H1 (cell line): ENCODE results near the gene NPL. TPM values are rescaled to one million over a fixed set of nuclear protein-coding genes. Genes with fewer than 3 reads are reported as not detected.

ENCODE experiments used
- CTCF ChIA-PET: fragments of 300-600 bp; sonication (Branson Sonifier 250); formaldehyde crosslinking; loops from one replicate; lab custom pipeline; 2021; ENCODE audit not compliant: partially characterized antibody; lab: Charles Lee
- POLR2A ChIA-PET: fragments of 300-600 bp; sonication (Branson Sonifier 250); formaldehyde crosslinking; loops from one replicate; lab custom pipeline; 2021; ENCODE audit warnings: inconsistent platforms; ENCODE audit not compliant: partially characterized antibody; lab: Charles Lee
- DNase-seq, 2 experiments: peaks; one replicate each; pipeline versions ENCODE4 v3.0.0 to v3.0.0-alpha.2; 2010 to 2022; ENCODE audit warnings: low spot score in 2 of 2, low read depth in 1 of 2, mixed read lengths in 1 of 2
- FAIRE-seq: peaks from 2 replicates; lab custom pipeline; 2011; peaks lifted over from hg19 to GRCh38; lab: Jason Lieb, UNC
- H2AFZ ChIP-seq: 2 replicates; pipeline ENCODE4 v1.8.1; 2012; ENCODE audit warnings: low read length, inconsistent platforms
- H2AK5ac ChIP-seq: 2 replicates; pipeline ENCODE4 v1.6.1; 2013; ENCODE audit warnings: low read depth, low read length
- H2BK120ac ChIP-seq: replicated peaks from 2 replicates; pipeline ENCODE3; 2013; ENCODE audit warnings: low read depth, low read length, inconsistent platforms
- H2BK12ac ChIP-seq: 2 replicates; pipeline ENCODE4 v1.6.1; 2013; ENCODE audit warnings: low read depth, low read length
- H2BK15ac ChIP-seq: 2 replicates; pipeline ENCODE4 v1.6.1; 2013; ENCODE audit warnings: low read length
- H2BK20ac ChIP-seq: 2 replicates; pipeline ENCODE4 v1.6.1; 2013; ENCODE audit warnings: low read length
- H2BK5ac ChIP-seq: 2 replicates; pipeline ENCODE4 v1.6.1; 2013; ENCODE audit warnings: low read depth, low read length
- H3K14ac ChIP-seq: 2 replicates; pipeline ENCODE4 v1.6.1; 2013; ENCODE audit warnings: inconsistent platforms; ENCODE audit not compliant: insufficient read length
- H3K18ac ChIP-seq: 2 replicates; pipeline ENCODE4 v1.6.1; 2013; ENCODE audit warnings: low read length; ENCODE audit errors: extremely low read depth
- H3K23ac ChIP-seq: 2 replicates; pipeline ENCODE4 v1.6.1; 2013; ENCODE audit warnings: inconsistent platforms; ENCODE audit not compliant: insufficient read length
- H3K23me2 ChIP-seq: 2 replicates; pipeline ENCODE4 v1.6.1; 2013; ENCODE audit warnings: low read depth, low read length
- H3K27ac ChIP-seq: 2 replicates; pipeline ENCODE4 v1.6.1; 2011; ENCODE audit warnings: low read depth, low read length, inconsistent platforms
- H3K27me3 ChIP-seq, 4 experiments: replicated peaks in 1 of 4; 1 replicate in 1 of 4; 2 replicates in 3 of 4; pipeline versions ENCODE4 v1.6.1 to v1.8.1; 2011 to 2013; ENCODE audit warnings: low read length in 3 of 4, mild to moderate bottlenecking in 3 of 4, inconsistent platforms in 2 of 4, mixed read lengths in 2 of 4, moderate library complexity in 1 of 4; ENCODE audit not compliant: control insufficient read depth in 3 of 4, insufficient read depth in 3 of 4; ENCODE audit errors: extremely low read depth in 1 of 4
- H3K36me3 ChIP-seq, 4 experiments: 2 replicates each; pipeline versions ENCODE4 v1.6.1 to v1.8.1; 2011 to 2013; ENCODE audit warnings: mild to moderate bottlenecking in 4 of 4, low read length in 3 of 4, moderate library complexity in 2 of 4, control low read depth in 1 of 4, inconsistent platforms in 1 of 4; ENCODE audit not compliant: insufficient read depth in 4 of 4, control insufficient read depth in 2 of 4
- H3K4ac ChIP-seq: replicated peaks from 2 replicates; pipeline ENCODE3; 2013; ENCODE audit warnings: low read length, low read depth, mixed read lengths, inconsistent platforms; ENCODE audit not compliant: insufficient read length
- H3K4me1 ChIP-seq, 4 experiments: replicated peaks in 1 of 4; 1 replicate in 1 of 4; 2 replicates in 3 of 4; pipeline versions ENCODE4 v1.6.1 to v1.8.1; 2011 to 2013; ENCODE audit warnings: low read length in 3 of 4, inconsistent platforms in 2 of 4, mixed read lengths in 1 of 4; ENCODE audit not compliant: insufficient read depth in 4 of 4, control insufficient read depth in 3 of 4
- H3K4me2 ChIP-seq, 2 experiments: 2 replicates each; pipeline versions ENCODE4 v1.6.1 to v1.8.1; 2011 to 2013; ENCODE audit warnings: low read depth in 2 of 2, low read length in 2 of 2, control low read depth in 1 of 2, inconsistent platforms in 1 of 2, mild to moderate bottlenecking in 1 of 2; ENCODE audit not compliant: insufficient read depth in 1 of 2
- H3K4me3 ChIP-seq, 4 experiments: fragments of 200-600, 300-600 bp in 1 of 4; sonication (generic), shearing (Covaris generic), sonication (Bioruptor Twin) in 1 of 4; 2 replicates each; pipeline versions ENCODE4 v1.5.1 to v1.8.1; 2011 to 2016; ENCODE audit warnings: low read length in 4 of 4, low read depth in 3 of 4, control low read depth in 2 of 4, inconsistent platforms in 2 of 4, mild to moderate bottlenecking in 2 of 4, mixed read lengths in 1 of 4, moderate library complexity in 1 of 4; ENCODE audit not compliant: insufficient read depth in 2 of 4; ENCODE audit errors: extremely low read depth in 1 of 4
- H3K56ac ChIP-seq: replicated peaks from 2 replicates; pipeline ENCODE3; 2013; ENCODE audit warnings: low read depth, mild to moderate bottlenecking, mixed read lengths, low read length, inconsistent platforms; ENCODE audit not compliant: insufficient read length
- H3K79me1 ChIP-seq: 2 replicates; pipeline ENCODE4 v1.6.1; 2013; ENCODE audit warnings: low read depth, low read length, control low read depth
- H3K79me2 ChIP-seq, 2 experiments: 2 replicates each; pipeline versions ENCODE4 v1.6.1 to v1.8.1; 2012 to 2013; ENCODE audit warnings: low read length in 2 of 2, mild to moderate bottlenecking in 2 of 2, inconsistent platforms in 1 of 2; ENCODE audit not compliant: insufficient read depth in 2 of 2, control insufficient read depth in 1 of 2
- H3K9ac ChIP-seq, 4 experiments: replicated peaks in 1 of 4; 1 replicate in 1 of 4; 2 replicates in 3 of 4; pipeline versions ENCODE4 v1.6.1 to v1.8.1; 2011 to 2013; ENCODE audit warnings: low read depth in 3 of 4, low read length in 3 of 4, control low read depth in 2 of 4, mild to moderate bottlenecking in 2 of 4, moderate library complexity in 2 of 4, inconsistent platforms in 1 of 4; ENCODE audit errors: extremely low read depth in 1 of 4
- H3K9me3 ChIP-seq, 2 experiments: 2 replicates each; pipeline versions ENCODE4 v1.6.1 to v1.8.1; 2012 to 2013; ENCODE audit warnings: mild to moderate bottlenecking in 2 of 2, moderate library complexity in 2 of 2, control low read depth in 1 of 2, inconsistent platforms in 1 of 2, low read depth in 1 of 2, low read length in 1 of 2, mixed read lengths in 1 of 2; ENCODE audit not compliant: insufficient read depth in 2 of 2
- H4K20me1 ChIP-seq, 2 experiments: replicated peaks in 1 of 2; 2 replicates each; pipeline versions ENCODE3 to v1.8.1; 2011 to 2013; ENCODE audit warnings: inconsistent platforms in 2 of 2, low read length in 2 of 2, mild to moderate bottlenecking in 1 of 2; ENCODE audit not compliant: insufficient read depth in 2 of 2, control insufficient read depth in 1 of 2
- H4K5ac ChIP-seq: 2 replicates; pipeline ENCODE4 v1.6.1; 2013; ENCODE audit warnings: low read length, low read depth, mixed read lengths, inconsistent platforms; ENCODE audit not compliant: insufficient read length
- H4K8ac ChIP-seq: 2 replicates; pipeline ENCODE4 v1.8.0; 2013; ENCODE audit warnings: mild to moderate bottlenecking, moderate library complexity, low read length, inconsistent platforms; ENCODE audit not compliant: insufficient read depth; ENCODE audit errors: extremely low read depth
- H4K91ac ChIP-seq: replicated peaks from 2 replicates; pipeline ENCODE3; 2013; ENCODE audit warnings: low read length, mixed read lengths, inconsistent platforms; ENCODE audit not compliant: insufficient read length
- CTBP2 ChIP-seq: IDR thresholded peaks from 2 replicates; pipeline ENCODE4 v1.7.0; 2011; ENCODE audit warnings: borderline replicate concordance, mild to moderate bottlenecking, moderate library complexity, mixed read lengths, low read length; ENCODE audit not compliant: insufficient read depth, insufficient read length
- WGBS, 2 experiments: shearing (Covaris generic) in 1 of 2; methylation state at CpG; one replicate each; pipeline versions ENCODE4 v1.1.6 to v1.1.7; 2013 to 2015; ENCODE audit warnings: low lambda C conversion rate in 2 of 2, mixed read lengths in 2 of 2, inconsistent platforms in 1 of 2, low coverage in 1 of 2, missing lambda C conversion rate in 1 of 2; ENCODE audit not compliant: insufficient replicate concordance in 2 of 2, insufficient coverage in 1 of 2, insufficient read length in 1 of 2; ENCODE audit errors: extremely low coverage in 1 of 2, missing lambda C conversion rate in 1 of 2; 5-methylcytosine and 5-hydroxymethylcytosine counted together
- polyA plus RNA-seq, 7 experiments: library from polyadenylated mRNA; depleted of rRNA in 3 of 7; stranded (reverse) in 5 of 7; unstranded in 2 of 7; fragments of >200 nt in 5 of 7; fragments of 200-250 nt in 2 of 7; gene quantifications; 1 replicate in 5 of 7; 2 replicates in 1 of 7; 4 replicates in 1 of 7; pipeline versions ENCODE4 v1.2.1 to v1.2.3, GENCODE V29; 2011 to 2013; ENCODE audit warnings: missing spikeins in 2 of 7, mixed read lengths in 2 of 7
- total RNA-seq: library from RNA; stranded (reverse); fragmentation: NEBNext Ultra II Directional; extraction: Animal tissue kit (Norgen Biotek cat#: 25700); gene quantifications from 2 replicates; pipeline ENCODE4 v1.2.1, GENCODE V29; 2021

NPL gene
- total and polyA plus RNA-seq, 2 of the 8 experiments (the other 6 are each of a cell fraction or from before 2014, with no cell fraction given), result 2.2 to 4.4 TPM

GRCh38 chr1:182851825-182852224 lies 62.3 kb downstream of the NPL start:
- Histone ChIP-seq H4K8ac (no peak overlapping the region), H4K20me1 (peaks cover 18 to 21% of the 10 kb centered on the region in 2 experiments), H3K79me1 (peaks cover 3% of the 10 kb centered on the region; the same call in 1 of the 2 replicates), H4K91ac (no peak overlapping the region), H4K5ac (no peak overlapping the region), H3K23me2 (no peaks in the 10 kb centered on the region), H2AFZ (no peak overlapping the region), H3K27me3 (no peaks in the 10 kb centered on the region), H3K14ac (no peak overlapping the region), H2BK120ac (no peak overlapping the region), H3K36me3 (peaks cover 49 to 97% (median 86%) of the 10 kb centered on the region in 4 experiments), H3K4me2 (no peak overlapping the region), H2BK12ac (no peak overlapping the region), H3K23ac (no peak overlapping the region), H2BK20ac (no peak overlapping the region), H3K27ac (no peak overlapping the region), H3K9ac (no peak overlapping the region), H3K56ac (no peak overlapping the region), H2AK5ac (no peak overlapping the region), H3K4me1 (no peaks in the 10 kb centered on the region), H3K79me2 (peaks cover 7 to 95% of the 10 kb centered on the region in 2 experiments; a peak in 3 of 4 replicates), H3K4me3 (no peak overlapping the region), H2BK15ac (no peak overlapping the region), H3K4ac (no peak overlapping the region), H3K18ac (no peak overlapping the region), H2BK5ac (no peak overlapping the region), H3K9me3 (no peaks in the 10 kb centered on the region)
- FAIRE-seq (no peak), DNase-seq (no peak)
- TF ChIP-seq CTBP2, result no peak
- WGBS, 2 experiments, result 87% methylated on average over 1 of the region's 1 CpG; no CpG with 5 or more reads in 1 of the 2 experiments
- CTCF ChIA-PET, result no interaction called here
- POLR2A ChIA-PET, result interaction anchor here (0.7 to 7.8 kb wide), 6 partner anchors 6 to 38 kb away, joined by 3 to 85 read pairs (median 18); partner anchors contain the start of gene DHX9
